ENCODE data around the gene DGKK. TPM values are rescaled to one million over a fixed set of nuclear protein-coding genes. Genes with fewer than 3 reads are reported as not detected.

DGKK gene
- total and polyA plus RNA-seq, 2 of the 13 experiments (the other 11 are each of a cell fraction or from before 2014, with no cell fraction given) = 11.0 to 24.0 TPM

GRCh38 chrX:50430917-50431575, 39.6 kb downstream of the DGKK start:
- in situ Hi-C loops (cut with HindIII; ENCODE audit: extremely low pct_ligation_motif_present, low pct_unique_long_range_greater_than_20kb) (no loop called here), intact Hi-C loops (cut with micrococcal nuclease; ENCODE audit: unreplicated experiment) (loop anchor here (5.0 kb wide), 1 partner anchor 41 kb away; the partner anchor contains the start of gene DGKK)
- no peaks in the 10 kb centered on the region for H3K27me3 ChIP-seq (ENCODE audit: control insufficient read depth in 1 of 2, insufficient read depth in 2 of 2, low read length in 2 of 2)
- POLR2A ChIA-PET = no interaction called here
- ATAC-seq (no peak; the same call in 2 of the 3 replicates), FAIRE-seq (no peak), DNase-seq (ENCODE audit: low spot score) (peak; percentile 41)
- peak overlapping the region; percentile 87 for H3K27ac ChIP-seq (ENCODE audit: extremely low read length, insufficient read depth, low read length)
- no peaks in the 10 kb centered on the region for H4K20me1 ChIP-seq (ENCODE audit: insufficient read depth, low read length)
- CTCF ChIA-PET (ENCODE audit: low intra/inter-chr PET ratio, low total read pairs) = no interaction called here
- peak overlapping the region; percentile 53 for H3K9ac ChIP-seq (ENCODE audit: insufficient read depth, low read depth, low read length)
- H3K4me2 ChIP-seq (ENCODE audit: low read depth, low read length) = peak overlapping the region; percentile 86
- H3K36me3 ChIP-seq (replicated peaks in 1 of 2; ENCODE audit: control insufficient read depth in 1 of 2, insufficient read depth in 2 of 2, low read length in 2 of 2) = no peaks in the 10 kb centered on the region
- H3K4me3 ChIP-seq (replicated peaks in 1 of 3; ENCODE audit: insufficient read depth in 1 of 3, low read depth in 2 of 3, low read length in 3 of 3) = peak overlapping the region; percentile 54 to 58 (median 58)
- BruUV-seq (replicated peaks) = TSS peak; percentile 71
- no peaks in the 10 kb centered on the region for H3K9me3 ChIP-seq (ENCODE audit: low read length)
- no peak overlapping the region for H2AFZ ChIP-seq (ENCODE audit: low read length)
- H3K4me1 ChIP-seq (ENCODE audit: insufficient read depth, low read length) = peaks cover 82% of the 10 kb centered on the region
- 0% methylated on average over 4 of the region's 5 CpGs for WGBS (ENCODE audit: low lambda C conversion rate)
- peaks cover 32% of the 10 kb centered on the region for H3K79me2 ChIP-seq (ENCODE audit: insufficient read depth, low read length)
- TF ChIP-seq CEBPG (CRISPR knock-in tag; IDR thresholded peaks at IDR 0.05) (peak; percentile 66), ZNF598 (CRISPR knock-in tag; IDR thresholded peaks at IDR 0.05; ENCODE audit: borderline replicate concordance) (no peak), MEIS2 (CRISPR knock-in tag; IDR thresholded peaks at IDR 0.05) (no peak), ZNF703 (CRISPR knock-in tag; IDR thresholded peaks at IDR 0.05; ENCODE audit: borderline replicate concordance) (no peak), ZFYVE20 (CRISPR knock-in tag; IDR thresholded peaks at IDR 0.05; ENCODE audit: borderline replicate concordance, low read depth) (no peak), ATF7-NPFF (CRISPR knock-in tag; IDR thresholded peaks at IDR 0.05; ENCODE audit: low read depth) (no peak), FOXC1 (CRISPR knock-in tag; IDR thresholded peaks at IDR 0.05; ENCODE audit: borderline replicate concordance) (no peak), RFX3 (CRISPR knock-in tag; IDR thresholded peaks at IDR 0.05) (no peak), JUND (CRISPR knock-in tag; IDR thresholded peaks at IDR 0.05) (no peak), ZNF263 (CRISPR knock-in tag; IDR thresholded peaks at IDR 0.05) (no peak), GATAD2A (CRISPR knock-in tag; IDR thresholded peaks at IDR 0.05) (peak; percentile 25; the same call in 1 of the 2 replicates), HINFP (CRISPR knock-in tag; IDR thresholded peaks at IDR 0.05; ENCODE audit: low read depth) (no peak), ZNF335 (CRISPR knock-in tag; IDR thresholded peaks at IDR 0.05) (peak; percentile 75), FOSL2 (CRISPR knock-in tag; IDR thresholded peaks at IDR 0.05) (peak; percentile 83), ZIK1 (CRISPR knock-in tag; IDR thresholded peaks at IDR 0.05; ENCODE audit: borderline replicate concordance, low read depth) (no peak), RERE (CRISPR knock-in tag; IDR thresholded peaks at IDR 0.05; ENCODE audit: low read depth) (no peak), ATF3 (CRISPR knock-in tag; IDR thresholded peaks at IDR 0.05) (peak; percentile 53; the same call in 1 of the 2 replicates), MAX (IDR thresholded peaks at IDR 0.05) (no peak)
